GM13977 (cell line): ENCODE results near the gene TRIM3.

Source experiments
- DNase-seq: peaks from one replicate; pipeline ENCODE4 v3.0.0; 2012; ENCODE audit warnings: low spot score
- CTCF ChIP-seq: IDR thresholded peaks from 2 replicates; pipeline ENCODE4 v1.5.1; 2012; ENCODE audit warnings: mild to moderate bottlenecking, control low read depth; ENCODE audit not compliant: insufficient read depth; ENCODE audit errors: extremely low read depth, missing control alignments
- in situ Hi-C: fragments of 300-500 bp; cut with MboI; formaldehyde crosslinking; loops from one replicate; pipeline ENCODE4 v1.12.0; 2022; ENCODE audit warnings: low sequenced_read_pairs, low pct_unique_long_range_greater_than_20kb, mixed read lengths, inconsistent platforms; ENCODE audit not compliant: unreplicated experiment

The TRIM3 gene

GRCh38 chr11:6442441-6442840 is 31.3 kb downstream of the TRIM3 start:
- no peak for TF ChIP-seq CTCF
- no peak for DNase-seq

GRCh38 chr11:6440906-6441358 is 32.8 kb downstream of the TRIM3 start, which contains the start of gene HPX:
TSS of gene HPX (minus strand) at chr11:6440987. CDS start at chr11:6440963, 24 bp downstream.
- no peak for TF ChIP-seq CTCF
- in situ Hi-C loops: loop anchor here (10.0 kb wide), 1 partner anchor 56 kb away; no protein-coding TSS in a partner anchor
- DNase-seq: no peak

More at GRCh38 chr11:6442441-6442840, 31.3 kb downstream of the TRIM3 start:
- in situ Hi-C loops: loop anchor here (10.0 kb wide), 1 partner anchor 58 kb away; no protein-coding TSS in a partner anchor

GRCh38 chr11:6438979-6439571 is 34.7 kb downstream of the TRIM3 start:
- in situ Hi-C loops: no loop called here
- no peak for DNase-seq
- peak; percentile 52 for TF ChIP-seq CTCF

GRCh38 chr11:6437993-6438392 is 35.7 kb downstream of the TRIM3 start:
- DNase-seq: no peak
- TF ChIP-seq CTCF: no peak
- in situ Hi-C loops: no loop called here

GRCh38 chr11:6437423-6437822 is 36.3 kb downstream of the TRIM3 start:
- in situ Hi-C loops: no loop called here
- DNase-seq: no peak

GRCh38 chr11:6433998-6434660 is 39.6 kb downstream of the TRIM3 start:
- TF ChIP-seq CTCF: no peak
- in situ Hi-C loops: no loop called here
- DNase-seq: no peak

More at GRCh38 chr11:6437423-6437822, 36.3 kb downstream of the TRIM3 start:
- no peak for TF ChIP-seq CTCF
